Thoracic aorta (tissue), 2 donors: Measurements from ENCODE around the gene STAMBP. TPM values are rescaled to one million over a fixed set of nuclear protein-coding genes. Genes with fewer than 3 reads are reported as not detected.
A peak's percentile ranks its signal among the peaks of the same experiment; 100 is the strongest.

ENCODE experiments used
- ATAC-seq: fragments of 150-250 bp; one replicate; pipeline ENCODE4 v1.8.0; 2017; ENCODE audit warnings: low read depth; ENCODE audit not compliant: insufficient number of reproducible peaks, low FRiP score
- DNase-seq: peaks from one replicate; pipeline ENCODE4 v3.0.0-alpha.2; 2020; ENCODE audit warnings: low spot score
- H3K27ac ChIP-seq, 2 donors: fragments of 200-600 bp; sonication (generic); 1 replicate in 1 of 2; 2 replicates in 1 of 2; pipeline ENCODE4 v1.5.1; 2016; ENCODE audit warnings: mild to moderate bottlenecking in 2 of 2, moderate library complexity in 2 of 2
- H3K27me3 ChIP-seq: fragments of 200-600 bp; sonication (generic); replicated peaks from 2 replicates; pipeline ENCODE4 v1.6.0; 2016; ENCODE audit warnings: mild to moderate bottlenecking; ENCODE audit not compliant: insufficient read depth
- H3K36me3 ChIP-seq: fragments of 200-600 bp; sonication (generic); one replicate; pipeline ENCODE4 v1.5.1; 2016
- H3K4me1 ChIP-seq, 2 donors: fragments of 200-600 bp; sonication (generic); 1 replicate in 1 of 2; 2 replicates in 1 of 2; pipeline versions ENCODE4 v1.5.1 to v1.6.0; 2016; ENCODE audit warnings: low read depth in 2 of 2, mild to moderate bottlenecking in 1 of 2; ENCODE audit not compliant: control insufficient read depth in 1 of 2
- H3K4me3 ChIP-seq: fragments of 200-600 bp; sonication (generic); 2 replicates; pipeline ENCODE4 v1.5.1; 2016; ENCODE audit warnings: mild to moderate bottlenecking
- H3K9me3 ChIP-seq: fragments of 200-600 bp; sonication (generic); 2 replicates; pipeline ENCODE4 v1.5.1; 2016
- CTCF ChIP-seq: fragments of 200-600 bp; sonication (generic); IDR thresholded peaks from one replicate; pipeline ENCODE4 v1.5.1; 2019; ENCODE audit warnings: antibody characterized with exemption
- total RNA-seq, 2 donors: library from RNA; depleted of rRNA; stranded (reverse); fragments of >200 nt; gene quantifications; one replicate each; pipeline versions ENCODE4 v1.1.0 to v1.2.3, GENCODE V29; 2016

STAMBP gene
- total RNA-seq, 2 donors from 2014 or later, result 23.8 to 34.4 TPM

DNA sequence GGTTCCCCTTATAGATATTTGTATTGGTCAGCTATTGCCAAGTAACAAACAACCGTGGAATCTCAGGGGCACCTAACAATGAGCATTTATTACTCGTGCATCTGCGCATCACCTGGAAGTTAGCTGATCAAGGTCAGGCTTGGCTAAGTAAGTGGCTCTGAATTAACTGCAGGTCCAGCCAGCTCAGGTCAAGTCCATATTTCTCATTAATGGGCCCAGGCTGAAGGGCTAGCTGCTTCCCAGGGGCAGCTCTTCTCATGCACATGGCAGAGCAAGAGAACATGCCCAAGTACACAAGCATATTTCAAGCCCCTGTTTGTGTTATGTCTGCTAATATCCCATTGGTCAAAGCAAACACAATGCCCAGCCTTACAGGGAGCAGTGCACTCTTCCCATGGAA, 90.1 kb downstream of the STAMBP start:
- ATAC-seq (no peak), DNase-seq (no peak)
- peaks cover 51% of the 10 kb centered on the region for H3K36me3 ChIP-seq
- no peaks in the 10 kb centered on the region for H3K27me3 ChIP-seq
- no peak for TF ChIP-seq CTCF
- no peak overlapping the region for H3K27ac ChIP-seq
- H3K4me3 ChIP-seq, result no peak overlapping the region
- no peaks in the 10 kb centered on the region for H3K4me1 ChIP-seq
- no peaks in the 10 kb centered on the region for H3K9me3 ChIP-seq

DNA sequence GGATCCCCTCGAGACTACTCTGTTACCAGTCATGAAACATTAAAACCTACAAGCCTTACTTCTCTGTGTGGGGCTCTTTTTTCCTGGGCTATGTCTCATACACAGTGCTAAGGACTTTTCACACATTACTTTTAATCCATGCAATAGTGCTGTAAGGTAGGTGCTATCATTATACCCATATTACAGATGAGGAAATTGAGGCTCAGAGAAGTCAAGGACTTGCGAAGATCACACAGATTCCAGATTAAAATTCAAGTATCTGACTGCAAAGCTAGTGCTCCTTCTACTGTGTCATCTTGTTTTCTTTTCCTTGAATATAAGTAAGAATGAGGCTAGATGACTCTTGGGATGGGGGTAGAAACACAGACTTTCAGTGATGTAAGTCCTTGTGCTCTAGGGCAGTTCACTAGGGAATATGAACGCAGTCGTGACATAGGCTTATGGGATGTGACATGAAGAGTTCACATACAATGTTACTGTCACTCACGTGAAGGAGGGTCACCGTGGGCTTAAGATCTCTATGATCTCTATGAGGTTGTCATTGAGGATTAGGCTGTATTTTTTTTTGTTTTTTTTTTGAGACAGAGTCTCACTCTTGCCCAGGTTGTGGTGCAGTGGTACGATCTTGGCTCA, 91.0 kb downstream of the STAMBP start:
- Histone ChIP-seq H3K36me3 (peaks cover 43% of the 10 kb centered on the region), H3K4me3 (no peak overlapping the region), H3K27me3 (no peaks in the 10 kb centered on the region), H3K27ac (no peak overlapping the region), H3K9me3 (no peaks in the 10 kb centered on the region), H3K4me1 (no peaks in the 10 kb centered on the region)
- no peak for TF ChIP-seq CTCF
- no peak for DNase-seq
- no peak for ATAC-seq

- TF ChIP-seq CTCF, result peak; percentile 16
- Histone ChIP-seq H3K4me3 (no peak overlapping the region), H3K36me3 (peaks cover 31% of the 10 kb centered on the region), H3K9me3 (no peaks in the 10 kb centered on the region), H3K4me1 (peaks cover under 1 to 2% of the 10 kb centered on the region in 2 donors), H3K27me3 (no peaks in the 10 kb centered on the region), H3K27ac (no peak overlapping the region)
- ATAC-seq, result no peak
- DNase-seq, result no peak
Measured at GRCh38 chr2:73920577-73921545, 92.1 kb downstream of the STAMBP start.

DNA sequence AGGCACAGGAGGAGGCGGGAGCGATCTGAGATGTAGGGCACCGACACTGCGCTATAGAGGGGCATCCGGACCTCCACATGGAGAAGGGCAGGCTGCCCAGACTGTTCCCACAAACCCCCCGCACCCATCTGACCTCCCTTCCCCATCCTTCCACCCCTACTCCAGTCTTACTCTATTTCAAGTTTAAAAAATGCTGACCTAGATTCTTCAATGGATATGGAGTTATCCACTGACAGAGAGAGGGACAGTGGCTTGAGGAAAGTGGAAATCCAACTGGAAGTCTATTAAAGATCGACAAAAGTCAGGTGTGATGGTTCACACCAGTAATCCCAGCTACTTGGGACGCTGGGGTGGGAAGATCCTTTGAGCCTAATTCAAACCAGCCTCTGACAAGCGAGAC, 92.8 kb downstream of the STAMBP start:
- ATAC-seq (no peak), DNase-seq (no peak)
- H3K27me3 ChIP-seq, result no peaks in the 10 kb centered on the region
- no peak overlapping the region for H3K27ac ChIP-seq
- H3K4me3 ChIP-seq, result no peak overlapping the region
- no peak for TF ChIP-seq CTCF
- peaks cover 27% of the 10 kb centered on the region for H3K36me3 ChIP-seq
- no peaks in the 10 kb centered on the region for H3K9me3 ChIP-seq
- H3K4me1 ChIP-seq, result peaks cover 4 to 6% of the 10 kb centered on the region in 2 donors

GRCh38 chr2:73922681-73923080, 93.9 kb downstream of the STAMBP start:
- Histone ChIP-seq H3K4me3 (no peak overlapping the region), H3K27ac (no peak overlapping the region), H3K36me3 (peaks cover 17% of the 10 kb centered on the region), H3K27me3 (no peaks in the 10 kb centered on the region), H3K9me3 (no peaks in the 10 kb centered on the region), H3K4me1 (peaks cover 7 to 11% of the 10 kb centered on the region in 2 donors)
- TF ChIP-seq CTCF, result no peak
- ATAC-seq, result no peak
- no peak for DNase-seq
